Stimulated activated CD8-positive, alpha-beta memory T cell treated with anti-CD3 and anti-CD28 coated beads, Interleukin-12 subunit alpha, Interleukin-12 subunit beta, amount 100 ng/mL, for 4 hours (primary cell): ENCODE data around the gene NIP7.
"Not testable (repeated sequence)": the region's sequence is repeated elsewhere in the genome, so short reads cannot be mapped to it uniquely, and the experiment has no call there.

Experiments used
- DNase-seq: peaks from one replicate; pipeline ENCODE4 v3.0.0-alpha.2; 2020; ENCODE audit warnings: low read depth

NIP7 gene

GRCh38 chr16:69339289-69340094 is at the start of gene NIP7, which contains the start of gene COG8:
TSS of gene NIP7 (plus strand) at chr16:69339772. CDS start at chr16:69339830, 58 bp downstream.
TSS of gene COG8 (minus strand) at chr16:69339564. CDS start at chr16:69339552, 12 bp downstream.
- peak; percentile 82 for DNase-seq

GRCh38 chr16:69291657-69292056 is 47.9 kb upstream of the NIP7 start:
- DNase-seq = not testable (repeated sequence)

DNA sequence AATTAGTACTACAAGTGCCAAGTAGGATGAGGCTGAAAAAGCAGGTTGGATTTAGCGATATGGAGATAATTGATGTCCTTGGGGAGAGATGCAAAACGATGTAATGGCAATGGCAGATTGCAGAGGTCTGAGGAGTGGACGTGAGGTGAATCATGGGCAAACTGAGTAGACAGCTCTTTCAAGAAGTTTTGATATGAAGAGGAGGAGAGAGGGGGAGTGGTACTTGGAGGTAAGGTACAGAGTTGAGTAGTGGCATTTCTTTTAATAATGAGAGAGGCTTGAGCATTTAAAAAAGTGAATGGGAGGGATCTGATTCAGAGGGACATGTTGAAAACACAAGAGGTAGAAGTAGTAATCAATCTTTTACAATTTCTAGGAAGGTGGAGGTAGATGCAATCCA is 46.2 kb upstream of the NIP7 start:
- no peak for DNase-seq

GRCh38 chr16:69294051-69294450 is 45.5 kb upstream of the NIP7 start:
- no peak for DNase-seq

- not testable (repeated sequence) for DNase-seq
Measured at GRCh38 chr16:69296771-69297170, 42.8 kb upstream of the NIP7 start.

DNA sequence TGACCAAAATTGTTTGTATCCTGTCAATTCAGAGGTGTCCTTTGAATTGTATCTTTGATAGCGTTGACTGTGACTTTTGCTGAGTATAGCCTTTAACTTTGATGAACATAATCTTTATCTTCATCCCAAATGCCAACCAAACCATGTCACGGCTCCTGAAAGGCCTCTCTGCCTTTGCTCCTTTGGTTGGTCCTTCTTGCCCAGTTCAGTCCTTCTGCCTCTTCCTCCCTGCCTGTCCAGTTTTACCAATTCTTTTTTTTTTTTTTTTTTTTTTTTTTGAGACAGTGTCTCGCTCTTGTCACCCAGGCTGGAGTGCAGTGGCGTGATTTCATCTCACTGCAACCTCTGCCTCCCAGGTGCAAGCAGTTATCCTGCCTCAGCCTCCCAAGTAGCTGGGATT is 41.3 kb upstream of the NIP7 start:
- no peak for DNase-seq

DNA sequence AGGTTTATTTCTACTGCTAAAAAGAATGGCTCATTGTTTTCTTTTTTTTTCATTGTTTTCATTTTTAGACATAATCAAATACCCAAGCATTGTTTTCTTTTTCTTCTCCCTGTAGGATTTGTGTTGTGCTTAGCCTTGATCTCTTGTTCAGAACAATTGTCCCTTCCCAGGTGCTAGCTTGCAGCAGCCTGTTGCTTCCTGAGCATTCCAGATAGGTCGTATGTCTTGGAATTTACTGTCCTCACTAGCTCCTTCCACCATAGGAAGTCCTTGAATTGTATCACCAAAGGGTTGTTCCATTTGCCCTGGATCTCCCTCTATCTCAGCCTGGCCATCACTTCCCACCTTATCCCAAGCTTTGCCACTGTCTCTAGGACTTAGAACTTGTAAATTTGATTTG is 38.4 kb upstream of the NIP7 start:
- no peak for DNase-seq

GRCh38 chr16:69301861-69302260 is 37.7 kb upstream of the NIP7 start:
- no peak for DNase-seq

DNA sequence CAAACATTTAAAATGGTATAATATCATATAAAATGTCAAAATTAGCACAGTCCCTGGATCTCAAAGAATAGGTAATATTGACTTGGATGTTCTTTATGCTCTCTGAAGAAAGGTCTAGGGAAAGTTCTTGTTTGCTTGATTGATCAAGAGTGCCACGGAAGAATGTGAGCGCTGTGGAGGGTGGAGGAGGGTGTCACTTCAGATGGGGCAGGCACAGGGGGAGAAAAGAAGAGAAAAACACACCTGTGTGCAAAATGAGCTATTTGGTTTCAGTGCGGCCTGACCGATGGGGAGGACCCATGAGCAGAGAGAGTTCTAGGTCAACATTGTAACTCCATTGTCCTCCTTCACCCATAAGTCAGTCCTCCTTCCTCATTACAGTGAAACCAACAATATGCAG is 37.3 kb upstream of the NIP7 start:
- DNase-seq = no peak

GRCh38 chr16:69306031-69306430 is 33.5 kb upstream of the NIP7 start:
- DNase-seq = no peak

DNA sequence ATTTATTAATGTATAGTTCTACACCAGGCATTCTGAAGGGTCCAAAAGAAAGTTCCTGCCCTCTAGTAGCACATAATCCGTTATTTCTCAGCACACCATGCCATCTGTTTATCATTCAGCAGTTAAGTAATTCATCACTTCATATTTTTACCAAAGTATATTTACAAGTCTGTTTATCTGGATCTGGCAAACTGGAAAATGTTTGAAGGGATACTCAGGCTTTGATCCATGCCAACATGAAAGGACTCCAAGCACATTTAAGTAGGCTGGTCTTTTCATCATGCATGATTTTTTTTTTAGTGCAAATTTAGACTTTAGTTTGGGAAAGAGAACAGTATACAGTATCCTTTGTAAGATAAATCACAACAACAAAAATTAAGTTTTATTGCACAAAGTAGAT is 32.5 kb upstream of the NIP7 start:
- no peak for DNase-seq

DNA sequence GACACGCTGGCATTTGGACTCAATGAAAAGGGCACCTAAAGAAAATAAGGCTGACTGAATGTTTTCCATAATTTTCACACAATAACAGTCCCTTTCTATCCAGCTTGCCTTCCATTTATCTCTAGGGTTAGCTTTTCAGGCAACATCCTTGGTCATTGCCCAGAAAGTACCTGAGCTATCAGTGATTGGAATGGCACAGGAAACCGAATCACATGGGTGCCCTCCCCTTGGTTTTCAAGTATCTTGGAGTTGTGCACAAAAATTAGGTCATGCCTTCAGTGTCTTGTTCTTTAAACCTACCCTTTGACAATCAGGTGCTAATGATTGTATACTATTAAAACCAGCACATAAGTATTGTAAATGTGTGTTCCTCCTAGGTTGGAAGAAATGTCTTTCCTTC is 31.7 kb upstream of the NIP7 start:
- DNase-seq = no peak

GRCh38 chr16:69309316-69309715 is 30.3 kb upstream of the NIP7 start:
- no peak for DNase-seq

DNA sequence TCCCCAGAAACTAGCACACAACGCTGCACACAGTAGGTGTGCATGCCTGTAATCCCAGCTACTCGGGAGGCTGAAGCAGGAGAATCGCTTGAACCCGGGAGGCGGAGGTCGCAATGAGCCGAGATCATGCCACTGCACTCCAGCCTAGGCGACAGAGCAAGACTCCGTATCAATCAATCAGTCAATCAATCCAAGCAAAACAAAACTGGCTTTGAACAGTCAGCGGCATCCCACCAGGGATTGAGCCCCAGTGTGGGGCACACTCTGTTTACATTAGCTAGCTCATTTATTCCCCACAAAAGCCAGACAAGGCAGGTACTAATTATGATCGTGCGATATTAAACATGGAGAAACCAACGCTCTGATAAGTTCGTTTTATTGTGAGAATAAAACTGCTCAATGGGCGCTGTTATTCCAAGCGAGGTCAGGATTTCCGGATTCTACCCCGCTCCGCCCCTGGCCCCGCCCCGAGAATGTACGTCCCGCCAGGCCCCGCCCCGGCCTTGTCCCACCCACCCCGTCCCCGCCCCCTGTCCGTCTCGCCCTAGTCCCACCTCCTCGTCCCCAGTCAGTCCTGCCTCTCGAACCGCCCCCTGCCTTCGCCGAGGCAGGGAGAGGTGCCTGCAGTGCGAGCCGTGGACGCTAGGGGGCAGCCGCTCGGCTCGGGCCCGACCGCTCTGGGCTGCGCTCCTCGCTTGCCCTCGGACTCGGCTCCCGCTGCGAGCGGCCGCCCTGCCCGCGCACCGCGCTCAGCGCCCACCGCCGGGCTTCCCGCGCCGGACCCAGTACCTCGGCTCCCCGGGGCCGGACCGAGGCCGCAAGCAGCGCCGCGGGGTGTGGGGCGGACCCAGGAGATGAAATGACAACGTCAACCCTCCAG is 28.7 kb upstream of the NIP7 start, which contains the start of gene VPS4A:
VPS4A (plus strand) TSS at position 698 of the 880 bp plus-strand sequence; CDS start at position 860, 162 bp downstream.
- peak; percentile 94 for DNase-seq

- no peak for DNase-seq
Measured at GRCh38 chr16:69311533-69312387, 27.8 kb upstream of the NIP7 start.

DNA sequence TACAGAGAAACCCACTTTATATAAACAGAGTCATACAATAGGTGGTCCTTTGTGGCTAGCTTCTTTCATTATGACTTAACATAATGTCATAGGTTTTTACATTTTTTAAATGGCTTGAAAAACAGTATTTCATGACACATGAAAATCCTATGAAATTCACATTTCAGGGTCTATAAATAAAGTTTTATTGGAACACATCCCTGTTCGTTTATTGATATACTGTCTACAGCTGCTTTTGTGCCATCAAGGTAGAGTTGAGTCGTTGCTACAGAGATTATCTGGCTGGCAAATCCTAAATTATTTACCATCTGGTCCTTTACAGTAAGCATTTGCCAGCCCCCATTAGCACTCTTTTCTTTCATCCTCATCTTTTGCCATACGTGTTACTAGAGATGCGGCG is 26.1 kb upstream of the NIP7 start:
- DNase-seq = no peak

GRCh38 chr16:69314534-69314933 is 25.0 kb upstream of the NIP7 start:
- no peak for DNase-seq

DNA sequence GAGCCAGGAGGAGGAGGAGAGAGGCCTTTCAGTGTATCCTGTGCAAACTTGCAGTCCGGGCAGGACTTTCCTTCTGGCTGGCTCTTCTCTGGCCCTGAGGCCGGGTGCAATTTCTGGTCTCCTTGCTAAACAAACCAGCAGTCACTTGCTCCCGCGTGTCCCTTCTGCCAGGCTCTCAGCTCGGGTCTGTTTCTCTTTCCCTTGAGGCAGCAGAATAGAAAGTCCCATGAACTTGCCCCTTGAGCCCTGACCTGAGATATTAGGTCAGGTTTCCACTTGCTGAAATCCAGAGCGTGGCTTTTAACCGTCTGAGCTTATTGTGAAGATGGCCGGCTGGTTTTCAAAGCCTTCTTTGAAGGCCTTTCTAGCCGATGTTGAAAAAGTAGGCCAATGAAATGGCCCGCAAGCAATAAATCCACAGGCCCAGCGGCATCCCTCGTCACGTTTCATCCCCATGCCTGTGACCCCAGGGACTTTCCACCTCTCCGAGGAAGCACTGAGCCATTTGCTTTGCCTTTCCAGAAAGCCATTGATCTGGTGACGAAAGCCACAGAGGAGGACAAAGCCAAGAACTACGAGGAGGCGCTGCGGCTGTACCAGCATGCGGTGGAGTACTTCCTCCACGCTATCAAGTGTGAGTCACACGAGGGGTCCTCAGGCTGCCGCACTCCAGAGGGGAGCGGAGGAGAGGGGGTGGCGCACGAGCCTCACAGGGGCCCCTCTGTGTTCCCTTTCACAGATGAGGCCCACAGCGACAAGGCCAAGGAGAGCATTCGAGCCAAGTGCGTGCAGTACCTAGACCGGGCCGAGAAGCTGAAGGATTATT is 23.9 kb upstream of the NIP7 start:
- DNase-seq = no peak

- DNase-seq = no peak
Measured at GRCh38 chr16:69316595-69317034, 23.0 kb upstream of the NIP7 start.

GRCh38 chr16:69318177-69318910 is 21.2 kb upstream of the NIP7 start:
- no peak for DNase-seq
